Spleen (tissue), 7 donors: ENCODE data around the gene WFDC5.

Experiments
- POLR2A ChIP-seq, 3 donors: fragments of 450-650 bp; IDR thresholded peaks; one replicate each; pipeline ENCODE4 v1.5.1; 2017; ENCODE audit warnings: antibody characterized with exemption in 3 of 3, mild to moderate bottlenecking in 1 of 3
- POLR2AphosphoS5 ChIP-seq, 3 donors: sonication (generic); formaldehyde crosslinking; IDR thresholded peaks; one replicate each; pipeline ENCODE4 v1.5.1; 2017; ENCODE audit warnings: antibody characterized with exemption in 3 of 3
- TF ChIP-seq, protein P1 (sequence below), 11 experiments: fragments of 200-600 bp in 7 of 11; fragments of 450-650 bp in 4 of 11; sonication (generic) in 4 of 11; IDR thresholded peaks in 8 of 11; conservative IDR thresholded peaks in 3 of 11; 1 replicate in 7 of 11; 2 replicates in 4 of 11; pipeline versions ENCODE4 v1.4.0 to v1.8.0; 2016 to 2021; ENCODE audit warnings: antibody characterized with exemption in 11 of 11, inconsistent platforms in 4 of 11, mild to moderate bottlenecking in 1 of 11
- donor health status: DM: no; HTN: no; CAD: no; lungs with moderate emphysema.
- donor health status: DM: no; HTN: no; CAD: no.
- donor health status: DM: no; HTN: no; CAD: no.

GRCh38 chr20:45163083-45163803, 48.3 kb upstream of the WFDC5 start:
- TF ChIP-seq, protein P1, sequence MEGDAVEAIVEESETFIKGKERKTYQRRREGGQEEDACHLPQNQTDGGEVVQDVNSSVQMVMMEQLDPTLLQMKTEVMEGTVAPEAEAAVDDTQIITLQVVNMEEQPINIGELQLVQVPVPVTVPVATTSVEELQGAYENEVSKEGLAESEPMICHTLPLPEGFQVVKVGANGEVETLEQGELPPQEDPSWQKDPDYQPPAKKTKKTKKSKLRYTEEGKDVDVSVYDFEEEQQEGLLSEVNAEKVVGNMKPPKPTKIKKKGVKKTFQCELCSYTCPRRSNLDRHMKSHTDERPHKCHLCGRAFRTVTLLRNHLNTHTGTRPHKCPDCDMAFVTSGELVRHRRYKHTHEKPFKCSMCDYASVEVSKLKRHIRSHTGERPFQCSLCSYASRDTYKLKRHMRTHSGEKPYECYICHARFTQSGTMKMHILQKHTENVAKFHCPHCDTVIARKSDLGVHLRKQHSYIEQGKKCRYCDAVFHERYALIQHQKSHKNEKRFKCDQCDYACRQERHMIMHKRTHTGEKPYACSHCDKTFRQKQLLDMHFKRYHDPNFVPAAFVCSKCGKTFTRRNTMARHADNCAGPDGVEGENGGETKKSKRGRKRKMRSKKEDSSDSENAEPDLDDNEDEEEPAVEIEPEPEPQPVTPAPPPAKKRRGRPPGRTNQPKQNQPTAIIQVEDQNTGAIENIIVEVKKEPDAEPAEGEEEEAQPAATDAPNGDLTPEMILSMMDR (IDR thresholded peaks at IDR 0.05 in 8 of 11, conservative IDR thresholded peaks at IDR 0.05 in 3 of 11): no peak
- no peak for TF ChIP-seq POLR2AphosphoS5 (IDR thresholded peaks at IDR 0.05)
- no peak for TF ChIP-seq POLR2A (IDR thresholded peaks at IDR 0.05)
